Left renal pelvis (tissue), 4 donors: ENCODE data around the gene PNPLA5. TPM values are rescaled to one million over a fixed set of nuclear protein-coding genes. Genes with fewer than 3 reads are reported as not detected.

Source experiments
- DNase-seq, 4 donors: peaks; one replicate each; pipeline ENCODE4 v3.0.0-alpha.2; 2013; ENCODE audit warnings: low read depth in 4 of 4, low spot score in 3 of 4
- polyA plus RNA-seq, 4 donors: library from polyadenylated mRNA; unstranded; fragments of 120-200 nt; gene quantifications; one replicate each; pipeline ENCODE4 v1.2.1, GENCODE V29; 2013; ENCODE audit not compliant: insufficient read length in 4 of 4

The PNPLA5 gene
- polyA plus RNA-seq, 4 donors = not detected

DNA sequence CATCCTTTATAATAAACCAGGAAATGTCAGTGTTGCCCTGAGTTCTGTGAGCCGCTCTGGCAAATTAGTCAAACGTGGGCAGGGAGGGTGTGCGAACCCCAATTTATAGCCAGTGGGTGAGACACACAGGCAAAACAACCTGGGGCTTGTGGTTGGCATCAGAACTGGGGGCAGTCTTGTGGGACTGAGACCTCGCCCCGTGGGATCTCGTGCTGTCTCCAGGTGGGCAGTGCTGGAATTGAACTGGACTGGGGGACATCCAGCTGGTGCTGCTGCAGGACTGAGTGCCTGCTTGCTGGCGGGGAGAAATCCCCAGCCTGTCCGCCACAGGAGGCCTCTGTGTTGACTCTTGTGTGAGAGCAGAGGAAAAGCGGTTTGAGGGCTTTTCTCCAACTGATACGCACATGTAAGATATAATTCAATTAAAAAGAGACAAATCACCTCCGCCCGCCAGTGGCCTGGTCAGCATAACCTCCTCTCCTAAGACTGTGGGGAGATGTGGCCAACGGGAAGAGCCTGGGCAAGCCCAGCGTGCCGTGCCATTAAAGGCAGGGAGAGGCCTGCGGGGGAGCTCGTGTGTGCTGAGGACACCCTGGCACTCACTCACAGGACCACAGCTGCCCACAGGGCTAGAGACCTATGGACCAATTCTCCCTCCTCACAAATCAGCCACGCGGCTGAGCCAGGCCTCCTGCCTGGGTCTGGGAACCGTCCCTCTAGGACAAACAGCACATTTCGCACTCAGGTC lies 47.9 kb downstream of the PNPLA5 start:
- DNase-seq = no peak

DNA sequence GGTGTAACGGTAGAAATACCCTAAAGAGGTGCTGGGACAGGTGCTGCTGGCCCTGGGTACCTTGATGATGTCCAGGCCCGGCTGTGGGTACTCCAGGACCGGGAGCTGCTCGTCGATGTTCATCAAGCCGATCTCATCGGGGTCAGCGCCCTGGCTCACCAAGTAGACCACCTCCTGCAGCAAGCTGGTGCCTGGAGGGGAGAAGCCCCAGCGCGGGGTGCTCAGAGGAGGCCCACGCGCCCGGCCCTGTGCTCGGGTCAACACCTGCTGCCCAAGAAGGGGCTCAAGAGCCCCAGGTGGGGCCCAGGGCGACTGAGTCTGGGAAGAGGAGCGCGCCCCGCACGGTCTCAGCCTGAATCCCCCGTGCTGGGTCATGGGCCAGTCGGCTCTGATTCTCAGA lies 50.1 kb downstream of the PNPLA5 start:
- no peak for DNase-seq

DNA sequence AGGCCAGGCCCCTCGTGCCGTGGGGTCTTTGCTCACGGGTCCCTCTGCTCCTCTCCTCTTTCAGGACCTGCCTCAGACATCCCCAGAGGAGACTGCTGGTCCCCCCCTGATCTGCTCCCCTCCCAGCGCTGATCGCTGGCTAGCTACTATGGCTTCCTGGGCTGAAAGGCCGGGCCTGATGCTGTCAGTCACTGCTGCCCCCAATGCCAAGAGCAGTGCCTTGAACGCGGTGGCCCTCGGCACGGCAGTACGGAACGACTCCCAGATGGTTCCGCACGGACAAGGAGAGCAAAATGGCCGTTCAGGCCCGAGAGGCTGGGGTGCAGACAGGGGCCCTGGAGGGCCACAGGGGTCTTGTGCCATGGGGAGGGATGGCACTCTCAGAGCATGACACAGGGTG lies 51.0 kb downstream of the PNPLA5 start:
- DNase-seq = no peak

DNA sequence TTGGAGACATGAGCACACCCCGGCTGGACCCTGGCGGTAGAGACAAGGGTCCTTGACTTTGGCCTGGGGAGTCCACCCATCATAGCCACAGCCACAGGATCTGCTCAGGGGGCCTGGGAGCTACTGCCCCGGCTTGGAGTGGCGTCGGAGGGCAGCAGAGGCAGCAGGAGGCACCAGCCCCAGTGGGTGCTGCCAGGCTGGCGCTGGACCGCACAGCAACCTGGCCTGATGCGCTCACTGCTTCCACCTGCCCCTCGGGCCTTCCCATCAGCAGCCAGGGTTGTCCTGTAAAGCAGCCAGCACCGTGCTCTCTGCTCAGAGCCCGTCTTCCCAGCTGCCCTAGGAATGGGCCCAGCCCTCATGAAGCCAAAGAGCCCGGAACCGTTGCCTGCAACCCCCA lies 51.4 kb downstream of the PNPLA5 start:
- no peak for DNase-seq

DNA sequence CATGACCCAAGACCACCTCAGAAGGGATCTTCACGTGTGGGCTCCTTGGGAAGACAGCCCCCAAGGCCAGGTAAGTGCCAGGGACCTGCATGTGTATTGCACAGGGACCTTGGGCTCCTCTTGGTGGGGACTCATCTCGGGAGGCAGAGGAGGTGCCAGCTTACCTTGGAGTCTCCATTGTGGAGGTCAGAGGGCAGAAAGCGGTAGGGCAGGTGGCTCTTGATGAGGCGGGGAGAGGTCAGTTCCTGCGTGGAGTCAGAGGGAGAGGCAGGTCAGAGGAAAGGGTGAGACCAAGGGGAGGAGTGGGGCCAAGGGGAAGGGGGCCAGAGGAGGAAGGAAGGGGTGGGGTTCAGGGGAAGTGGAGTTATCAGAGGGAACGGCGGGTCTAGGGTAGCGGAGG lies 52.0 kb downstream of the PNPLA5 start:
- no peak for DNase-seq

DNA sequence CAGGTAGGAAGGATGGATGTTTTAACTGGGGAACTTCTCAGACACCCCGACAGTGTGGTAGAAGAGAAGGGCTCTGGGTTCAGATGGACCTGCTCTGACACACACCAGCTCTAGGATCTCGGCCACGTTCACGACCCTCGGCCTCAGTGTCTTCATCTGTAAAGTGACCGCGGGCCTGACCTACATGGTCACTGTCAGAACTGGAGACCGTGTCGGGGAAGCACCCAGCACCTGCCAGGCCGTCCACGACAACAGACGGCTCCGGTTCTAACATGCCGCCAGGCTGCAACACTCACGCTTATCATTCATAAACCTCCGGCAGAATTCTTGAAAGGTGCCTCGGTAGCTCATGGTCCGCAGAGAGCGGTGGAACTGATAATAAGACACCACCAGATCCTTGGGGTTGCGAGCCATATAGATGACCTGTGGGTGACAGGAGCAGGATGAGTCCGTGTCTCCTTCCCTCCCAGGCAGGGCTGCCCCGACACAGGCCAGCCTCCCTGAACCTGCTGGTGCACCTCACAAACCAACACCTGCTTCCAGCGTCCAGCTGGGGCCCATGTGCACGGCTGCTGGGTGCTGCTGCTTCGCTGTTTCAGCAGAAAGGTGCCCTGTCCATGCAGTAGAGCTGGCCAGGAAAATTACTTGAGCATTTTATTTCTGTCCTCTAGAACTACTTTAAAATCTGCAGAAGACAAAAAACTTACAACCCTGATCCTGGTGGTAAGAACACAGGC lies 53.1 kb downstream of the PNPLA5 start:
- no peak for DNase-seq

DNA sequence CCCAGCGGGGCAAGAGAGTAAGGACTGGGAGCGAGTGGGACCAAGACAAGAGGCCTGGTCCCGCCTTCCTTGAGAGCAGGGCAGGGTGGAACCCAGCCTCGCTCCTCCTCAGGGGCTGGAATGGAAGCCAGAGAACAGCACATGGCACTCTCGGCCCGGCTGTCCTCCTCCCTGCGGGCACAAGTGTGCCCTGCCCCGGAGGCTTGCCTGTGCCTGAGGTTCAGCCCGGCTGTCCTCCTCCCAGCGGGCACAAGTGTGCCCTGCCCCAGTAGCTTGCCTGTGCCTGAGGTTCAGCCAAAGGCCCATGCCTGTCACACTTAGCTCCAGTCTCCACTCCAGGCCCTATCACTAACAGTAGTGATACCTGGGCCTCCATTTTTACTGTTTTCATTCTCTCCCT lies 53.7 kb downstream of the PNPLA5 start:
- no peak for DNase-seq

DNA sequence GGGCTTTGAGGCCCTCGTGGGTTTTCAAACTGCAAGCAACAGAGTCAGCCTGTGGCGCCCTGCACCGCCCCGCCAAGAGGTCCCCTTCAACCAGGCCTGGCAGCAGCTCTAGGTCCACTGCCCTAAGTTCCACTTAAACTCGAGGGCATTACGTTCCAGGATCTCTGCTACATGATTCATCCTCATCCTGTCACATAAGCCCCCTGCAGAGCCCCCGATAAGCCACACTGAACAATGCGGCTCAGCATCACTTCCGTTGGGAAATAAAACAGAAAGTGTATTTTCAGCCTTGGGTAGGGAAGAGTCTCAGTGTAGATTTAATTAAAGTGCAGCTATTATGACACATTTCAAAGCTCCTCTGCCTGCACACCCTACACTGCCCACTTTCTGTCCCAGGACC lies 54.1 kb downstream of the PNPLA5 start:
- no peak for DNase-seq

DNA sequence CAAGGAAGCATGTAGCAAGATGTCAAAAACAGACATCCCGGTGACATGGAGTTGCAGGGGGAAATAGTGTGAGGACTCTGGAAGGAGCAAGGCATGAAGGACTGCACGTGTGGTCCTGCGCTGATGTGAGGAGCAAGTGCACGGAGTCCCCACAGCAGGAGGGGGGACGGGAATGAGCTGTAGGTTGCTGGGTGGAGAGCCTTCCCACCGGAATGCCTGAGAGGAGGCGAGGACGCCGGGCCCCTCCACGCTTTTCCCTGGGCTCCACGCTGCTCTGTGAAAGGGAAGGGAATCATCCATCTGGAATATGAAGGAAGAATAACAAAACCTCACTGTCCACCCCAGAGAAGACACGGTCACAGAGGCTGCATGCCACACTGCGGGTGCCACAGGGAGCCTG lies 56.1 kb downstream of the PNPLA5 start:
- no peak for DNase-seq

DNA sequence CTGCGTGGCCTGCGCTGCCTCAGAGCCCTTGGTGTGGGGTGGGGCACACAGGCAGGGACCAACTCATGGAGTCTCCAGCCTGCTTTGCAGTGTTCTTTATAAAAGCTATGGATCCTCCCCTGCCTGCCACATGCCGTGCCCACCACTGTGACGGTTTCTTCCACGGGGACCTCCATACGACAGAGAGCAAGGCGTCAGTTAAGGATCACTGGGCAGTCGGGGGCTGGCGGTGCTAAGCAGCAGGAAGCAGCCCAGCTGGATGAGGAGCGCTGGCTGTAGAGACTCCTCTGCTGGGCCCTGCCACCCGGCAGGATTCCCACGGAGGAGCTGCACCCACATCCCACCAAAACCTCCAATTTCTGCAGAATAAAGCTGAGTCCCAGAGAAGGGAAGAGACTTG lies 56.6 kb downstream of the PNPLA5 start:
- no peak for DNase-seq

DNA sequence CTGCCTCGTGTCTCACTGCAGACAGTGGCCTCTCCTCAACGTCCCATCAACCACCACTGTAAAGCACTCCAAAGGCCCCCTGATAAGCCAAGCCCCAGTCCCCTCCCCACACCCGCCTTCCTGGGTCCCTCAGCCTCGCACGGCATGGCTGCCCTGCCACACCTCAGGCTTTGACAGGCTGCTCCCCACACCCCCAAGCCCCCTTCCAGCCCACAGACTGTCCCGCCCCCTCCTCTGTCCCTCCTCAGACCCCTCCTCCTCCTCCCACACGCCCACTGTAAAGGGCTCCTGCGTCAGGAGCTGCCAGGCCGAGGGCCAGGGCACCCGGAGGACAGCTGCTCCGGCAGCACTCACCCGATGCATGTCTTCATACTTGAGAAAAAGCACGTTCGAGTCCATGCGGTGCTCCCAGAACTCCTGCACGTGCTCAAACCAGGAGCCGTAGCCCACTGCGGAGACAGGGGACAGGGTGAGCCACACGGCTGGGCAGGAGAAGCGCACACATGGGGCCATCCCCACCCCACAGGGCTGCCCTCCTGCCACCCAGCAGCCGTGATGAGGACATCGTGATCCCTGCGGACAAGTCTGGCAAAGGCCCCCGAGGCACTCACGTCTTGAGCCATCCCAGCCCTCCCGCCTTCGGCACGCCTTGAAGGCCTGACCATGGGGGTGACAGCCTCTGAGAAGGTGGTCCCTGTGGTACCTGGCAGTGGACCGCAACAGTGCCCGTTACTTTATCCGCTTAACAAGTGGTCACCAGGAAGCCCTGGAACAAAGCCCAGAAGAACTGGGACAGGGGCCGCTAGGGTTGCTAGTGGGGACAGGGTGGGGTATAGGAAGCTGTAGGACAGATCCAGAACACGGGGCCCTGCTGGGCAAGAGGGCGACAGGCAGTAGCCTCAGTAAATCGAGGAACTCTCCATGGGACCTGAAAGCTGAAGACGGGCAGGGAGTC lies 58.2 kb downstream of the PNPLA5 start:
- no peak for DNase-seq

DNA sequence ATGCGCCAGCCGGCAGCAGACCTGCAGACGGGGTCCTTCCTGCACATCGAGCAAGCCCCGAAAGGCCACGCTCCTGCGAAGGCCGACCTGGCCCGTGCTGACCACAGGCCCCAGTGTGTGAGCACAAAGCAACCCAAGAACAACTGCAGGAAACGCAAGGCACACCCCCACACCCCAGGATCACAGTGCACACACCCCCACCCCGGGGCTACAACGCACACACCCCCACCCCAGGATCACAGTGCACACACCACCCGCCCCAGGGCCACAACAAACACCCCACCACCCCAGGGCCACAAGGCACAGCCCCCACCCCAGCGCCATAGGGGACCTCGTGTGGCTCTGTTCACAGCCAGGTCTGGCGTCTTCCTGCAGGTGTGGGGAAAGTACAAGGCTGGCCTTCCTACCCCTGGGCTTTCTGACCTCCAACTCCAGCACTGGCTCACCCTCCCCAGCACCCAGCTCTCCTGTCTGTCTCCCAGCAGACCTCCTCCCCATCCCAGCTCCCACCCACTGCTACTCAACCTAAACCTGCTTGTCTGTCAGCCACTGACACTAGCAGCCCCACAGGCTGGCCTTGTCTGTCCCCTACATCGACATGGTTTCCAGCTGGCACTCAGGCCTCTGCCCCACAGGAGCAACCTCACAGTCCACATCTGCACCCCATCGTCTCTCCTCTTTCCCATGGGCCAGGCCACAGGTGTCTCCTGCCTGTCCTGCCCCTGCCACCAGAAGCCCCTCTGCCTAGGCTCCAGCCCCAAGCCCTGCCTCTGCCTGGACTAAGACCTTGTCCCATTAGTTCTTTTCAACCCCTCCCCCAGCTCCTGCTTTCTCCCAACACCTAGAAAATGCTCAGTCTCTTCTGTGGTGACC lies 59.2 kb downstream of the PNPLA5 start:
- no peak for DNase-seq

DNA sequence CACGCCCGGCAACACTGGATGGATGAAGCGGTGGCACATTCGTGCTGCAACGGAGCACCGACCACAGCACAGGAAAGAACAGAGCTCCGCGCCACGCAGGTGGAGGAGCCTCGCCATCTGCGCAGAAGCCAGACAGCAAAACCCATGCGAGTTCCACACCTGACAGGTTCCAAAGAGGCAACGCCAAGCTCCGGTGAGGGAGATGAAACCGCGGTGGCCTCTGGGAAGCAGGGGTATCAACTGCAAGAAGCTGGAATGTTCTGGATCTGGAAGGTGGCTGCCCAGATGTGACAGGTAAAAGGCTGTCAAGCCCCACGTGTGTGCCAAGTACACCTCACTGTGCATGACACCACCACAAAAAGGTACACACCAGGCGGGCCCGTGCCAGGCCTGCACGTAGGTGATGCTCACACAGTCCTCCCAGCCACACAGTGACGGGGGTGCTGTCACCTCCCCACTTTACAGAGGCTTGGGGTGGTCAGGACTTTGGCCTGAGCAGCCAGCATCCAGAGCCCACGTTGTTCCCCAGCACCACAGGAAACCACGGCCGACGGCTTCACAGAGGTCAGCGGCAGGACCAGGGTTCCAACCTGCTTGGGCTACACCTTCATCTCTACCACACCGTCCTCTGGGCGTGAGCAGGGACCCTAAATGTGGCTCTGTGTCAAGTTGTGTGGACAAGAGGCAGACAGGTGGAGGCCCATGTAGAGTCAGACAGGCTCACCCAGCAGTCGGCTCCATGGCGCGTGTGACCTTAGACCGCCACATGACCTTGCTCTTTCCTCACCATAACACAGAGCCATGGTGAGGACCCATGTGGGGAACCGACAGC lies 60.0 kb downstream of the PNPLA5 start:
- DNase-seq = no peak

DNA sequence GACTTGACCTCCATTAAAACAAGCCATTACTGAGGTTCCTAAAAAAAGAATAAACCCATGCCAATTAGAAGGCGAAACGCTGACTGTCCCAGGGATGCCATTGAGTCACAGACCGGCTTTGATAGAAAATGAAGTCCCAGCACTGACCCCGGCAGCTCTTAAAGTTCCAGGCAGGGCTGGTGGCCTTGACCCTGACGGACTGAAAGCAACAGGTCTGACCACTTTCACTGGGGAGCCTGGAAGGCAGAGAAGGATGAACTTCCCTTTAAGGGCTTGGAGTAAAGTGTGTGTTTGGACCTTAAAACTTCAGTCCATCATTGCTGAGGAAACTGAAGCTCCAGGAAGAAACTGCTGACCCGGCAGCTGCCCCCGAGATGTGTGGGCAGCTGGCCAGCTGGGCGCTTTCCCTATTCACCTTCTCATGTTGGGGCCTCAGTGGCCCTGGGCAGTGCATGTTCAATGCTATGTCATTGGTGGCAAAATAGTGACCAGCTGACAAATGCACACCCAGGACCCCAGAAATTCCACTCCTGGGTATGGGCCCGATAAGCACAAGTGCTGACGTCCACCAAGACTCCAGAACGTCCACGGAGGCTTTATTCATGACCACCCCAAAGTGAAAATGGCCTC lies 60.8 kb downstream of the PNPLA5 start:
- DNase-seq = no peak

DNA sequence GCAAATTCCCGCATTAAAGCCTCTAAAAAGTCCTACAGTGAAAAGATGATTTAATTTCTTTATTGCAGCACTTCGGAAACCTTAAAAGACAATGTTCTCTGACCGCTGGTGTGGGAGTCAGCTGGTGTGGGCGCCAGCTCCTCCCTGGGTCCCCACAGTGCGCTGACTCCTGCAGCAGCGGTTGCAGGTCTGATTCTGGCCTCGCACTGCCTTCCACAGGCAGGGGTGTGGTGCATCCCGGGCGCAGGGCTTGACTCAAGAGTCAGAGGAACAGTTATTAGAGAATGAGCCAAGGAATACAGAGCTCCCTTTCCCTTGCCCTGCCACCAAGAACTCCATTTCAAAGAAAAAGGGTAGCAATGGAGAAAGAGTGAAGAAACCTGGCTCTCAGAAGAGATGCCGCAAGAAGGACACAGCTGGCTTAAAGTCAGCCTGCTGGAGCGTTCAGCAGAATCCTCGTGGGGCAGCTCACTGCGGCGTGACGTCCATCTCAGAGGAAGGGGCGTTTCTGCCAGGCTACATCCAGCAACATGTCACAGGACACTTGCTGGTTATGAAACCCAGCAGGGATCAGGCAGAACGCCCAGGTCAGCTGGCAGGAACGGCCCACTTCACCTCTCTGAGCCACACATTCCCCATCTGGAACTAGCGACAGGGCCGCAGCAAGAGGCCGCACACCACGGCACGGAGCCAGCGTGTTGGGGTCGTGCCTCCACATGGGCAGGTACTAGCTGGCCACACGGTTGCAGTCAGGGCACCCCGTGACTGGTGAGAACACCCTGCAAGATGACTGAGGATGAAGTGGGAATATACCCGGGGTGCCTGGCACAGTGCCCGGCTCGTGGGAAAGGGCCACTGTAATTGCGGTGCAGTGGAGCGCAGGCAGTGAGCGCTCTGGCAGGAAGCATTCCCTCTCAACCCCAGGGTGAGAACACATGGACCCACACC lies 61.6 kb downstream of the PNPLA5 start:
- DNase-seq = no peak
